Liver (tissue), 9 donors: ENCODE data around the gene STARD3. TPM values are rescaled to one million over a fixed set of nuclear protein-coding genes. Genes with fewer than 3 reads are reported as not detected.

Experiments
- DNase-seq: peaks from one replicate; pipeline ENCODE4 v3.0.0-alpha.2; 2017; ENCODE audit warnings: low spot score
- H3K27ac ChIP-seq, 2 donors: one replicate each; pipeline ENCODE4 v1.7.0; 2013; ENCODE audit warnings: inconsistent platforms in 2 of 2, low read length in 2 of 2, control low read depth in 1 of 2, low read depth in 1 of 2, mild to moderate bottlenecking in 1 of 2
- H3K27me3 ChIP-seq, 4 donors: one replicate each; pipeline versions ENCODE4 v1.6.1 to v1.7.0; 2013; ENCODE audit warnings: low read length in 3 of 4, inconsistent platforms in 1 of 4, mild to moderate bottlenecking in 1 of 4, moderate library complexity in 1 of 4; ENCODE audit not compliant: control insufficient read depth in 4 of 4, insufficient read depth in 4 of 4
- H3K36me3 ChIP-seq, 4 donors: one replicate each; pipeline versions ENCODE4 v1.6.1 to v1.7.0; 2013; ENCODE audit warnings: low read length in 3 of 4, mild to moderate bottlenecking in 3 of 4, low read depth in 1 of 4, moderate library complexity in 1 of 4; ENCODE audit not compliant: control insufficient read depth in 4 of 4, insufficient read depth in 3 of 4
- H3K4me1 ChIP-seq, 4 donors: one replicate each; pipeline versions ENCODE4 v1.6.1 to v1.7.0; 2013; ENCODE audit warnings: low read length in 3 of 4, mild to moderate bottlenecking in 3 of 4, moderate library complexity in 1 of 4; ENCODE audit not compliant: control insufficient read depth in 4 of 4, insufficient read depth in 4 of 4
- H3K4me3 ChIP-seq, 3 donors: one replicate each; pipeline versions ENCODE4 v1.6.1 to v1.7.0; 2013; ENCODE audit warnings: low read length in 3 of 3, control low read depth in 1 of 3, low read depth in 1 of 3, mild to moderate bottlenecking in 1 of 3
- H3K9ac ChIP-seq, 2 donors: one replicate each; pipeline ENCODE4 v1.7.0; 2013; ENCODE audit warnings: low read length in 2 of 2, mild to moderate bottlenecking in 2 of 2, moderate library complexity in 2 of 2, control low read depth in 1 of 2, low read depth in 1 of 2
- H3K9me3 ChIP-seq, 4 donors: one replicate each; pipeline versions ENCODE4 v1.6.1 to v1.7.0; 2013; ENCODE audit warnings: low read length in 3 of 4; ENCODE audit not compliant: control insufficient read depth in 4 of 4
- EGR1 ChIP-seq, 2 donors: IDR thresholded peaks; 2 replicates each; pipeline ENCODE4 v1.6.1; 2016 to 2018; ENCODE audit warnings: antibody characterized with exemption in 2 of 2, low read depth in 2 of 2
- FOXA1 ChIP-seq: IDR thresholded peaks from 2 replicates; pipeline ENCODE4 v1.6.1; 2016; ENCODE audit warnings: antibody characterized with exemption
- FOXA2 ChIP-seq: IDR thresholded peaks from 2 replicates; pipeline ENCODE4 v1.6.1; 2016; ENCODE audit warnings: antibody characterized with exemption
- GABPA ChIP-seq, 2 donors: IDR thresholded peaks in 1 of 2; conservative IDR thresholded peaks in 1 of 2; 2 replicates each; pipeline ENCODE4 v1.6.1; 2016; ENCODE audit warnings: antibody characterized with exemption in 2 of 2, mild to moderate bottlenecking in 1 of 2, moderate library complexity in 1 of 2
- HNF4A ChIP-seq, 2 donors: conservative IDR thresholded peaks; 2 replicates each; pipeline ENCODE4 v1.6.1; 2016; ENCODE audit warnings: antibody characterized with exemption in 2 of 2, mild to moderate bottlenecking in 2 of 2
- HNF4G ChIP-seq: IDR thresholded peaks from 2 replicates; pipeline ENCODE4 v1.6.1; 2016; ENCODE audit warnings: antibody characterized with exemption
- JUND ChIP-seq, 2 donors: IDR thresholded peaks; 2 replicates each; pipeline ENCODE4 v1.6.1; 2016; ENCODE audit warnings: antibody characterized with exemption in 2 of 2
- NR2F2 ChIP-seq: IDR thresholded peaks from 2 replicates; pipeline ENCODE4 v1.6.1; 2016; ENCODE audit warnings: antibody characterized with exemption
- RAD21 ChIP-seq, 2 donors: IDR thresholded peaks; 2 replicates each; pipeline ENCODE4 v1.6.1; 2016; ENCODE audit warnings: antibody characterized with exemption in 2 of 2, mild to moderate bottlenecking in 2 of 2
- RXRA ChIP-seq, 2 donors: IDR thresholded peaks; 2 replicates each; pipeline ENCODE4 v1.6.1; 2017 to 2018; ENCODE audit warnings: antibody characterized with exemption in 2 of 2, mild to moderate bottlenecking in 1 of 2
- SP1 ChIP-seq: IDR thresholded peaks from 2 replicates; pipeline ENCODE4 v1.6.1; 2018; ENCODE audit warnings: antibody characterized with exemption, mild to moderate bottlenecking
- TAF1 ChIP-seq: conservative IDR thresholded peaks from 2 replicates; pipeline ENCODE4 v1.6.1; 2016; ENCODE audit warnings: antibody characterized with exemption, mild to moderate bottlenecking
- YY1 ChIP-seq: IDR thresholded peaks from 2 replicates; pipeline ENCODE4 v1.6.1; 2016; ENCODE audit warnings: antibody characterized with exemption, mild to moderate bottlenecking
- WGBS: extraction: QIAGEN DNeasy Blood & Tissue Kit; methylation state at CpG from one replicate; pipeline ENCODE4 v1.1.7; 2013; 5-methylcytosine and 5-hydroxymethylcytosine counted together
- polyA plus RNA-seq, 2 donors: library from polyadenylated mRNA; stranded (reverse) in 1 of 2; unstranded in 1 of 2; fragments of 200-250 nt in 1 of 2; fragments of >200 nt in 1 of 2; fragmentation: Nextera tagmentation in 1 of 2; extraction: Ambion mirVana in 1 of 2; gene quantifications; one replicate each; pipeline versions ENCODE4 v1.2.1 to v1.2.3, GENCODE V29; 2013 to 2015
- total RNA-seq, 2 donors: library from RNA; depleted of rRNA; stranded (reverse); fragments of >200 nt; gene quantifications; one replicate each; pipeline ENCODE4 v1.2.3, GENCODE V29; 2014
- TF ChIP-seq, protein P1 (sequence below): fragments of 150-350 bp; IDR thresholded peaks from 2 replicates; pipeline ENCODE4 v1.5.1; 2017; ENCODE audit warnings: improper control_type of control experiment, low read depth, low read length; ENCODE audit not compliant: missing input control
- TF ChIP-seq, protein P2 (sequence below): IDR thresholded peaks from 2 replicates; pipeline ENCODE4 v1.6.1; 2016; ENCODE audit warnings: antibody characterized with exemption, mild to moderate bottlenecking
- TF ChIP-seq, protein P3 (sequence below): IDR thresholded peaks from 2 replicates; pipeline ENCODE4 v1.6.1; 2016; ENCODE audit warnings: antibody characterized with exemption
- TF ChIP-seq, protein P4 (sequence below): IDR thresholded peaks from 2 replicates; pipeline ENCODE4 v1.6.1; 2016; ENCODE audit warnings: antibody characterized with exemption
- TF ChIP-seq, protein P5 (sequence below): IDR thresholded peaks from 2 replicates; pipeline ENCODE4 v1.6.1; 2016; ENCODE audit warnings: antibody characterized with exemption
- donor health status: healthy.
- donor health status: healthy.
- donor health status: healthy.
- donor health status: healthy.
- donor health status: healthy.

The STARD3 gene
- total and polyA plus RNA-seq, 4 donors: 15.0 to 34.0 (median 23.2) TPM

DNA sequence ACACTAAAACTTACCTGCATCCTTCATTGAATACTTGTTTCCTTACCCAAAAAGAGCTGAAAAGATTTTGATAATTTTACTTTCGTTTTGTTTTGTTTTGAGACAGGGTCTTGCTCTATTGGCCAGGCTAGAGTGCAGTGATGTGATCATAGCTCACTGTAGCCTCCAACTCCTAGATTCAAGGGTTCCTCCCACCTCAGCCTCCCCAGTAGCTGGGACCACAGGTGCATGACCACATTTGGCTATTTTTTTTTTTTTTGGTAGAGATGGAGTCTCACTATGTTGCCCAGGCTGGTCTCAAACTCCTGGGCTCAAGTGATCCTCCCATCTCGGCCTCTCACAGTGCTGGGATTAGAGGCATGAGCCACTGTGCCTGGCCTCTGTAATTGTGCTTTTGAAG, 18.2 kb downstream of the STARD3 start:
- no peak for TF ChIP-seq GABPA (IDR thresholded peaks at IDR 0.05 in 1 of 2, conservative IDR thresholded peaks at IDR 0.05 in 1 of 2)
- TF ChIP-seq RAD21 (IDR thresholded peaks at IDR 0.05): no peak
- TF ChIP-seq FOXA2: no peak
- TF ChIP-seq, protein P1, sequence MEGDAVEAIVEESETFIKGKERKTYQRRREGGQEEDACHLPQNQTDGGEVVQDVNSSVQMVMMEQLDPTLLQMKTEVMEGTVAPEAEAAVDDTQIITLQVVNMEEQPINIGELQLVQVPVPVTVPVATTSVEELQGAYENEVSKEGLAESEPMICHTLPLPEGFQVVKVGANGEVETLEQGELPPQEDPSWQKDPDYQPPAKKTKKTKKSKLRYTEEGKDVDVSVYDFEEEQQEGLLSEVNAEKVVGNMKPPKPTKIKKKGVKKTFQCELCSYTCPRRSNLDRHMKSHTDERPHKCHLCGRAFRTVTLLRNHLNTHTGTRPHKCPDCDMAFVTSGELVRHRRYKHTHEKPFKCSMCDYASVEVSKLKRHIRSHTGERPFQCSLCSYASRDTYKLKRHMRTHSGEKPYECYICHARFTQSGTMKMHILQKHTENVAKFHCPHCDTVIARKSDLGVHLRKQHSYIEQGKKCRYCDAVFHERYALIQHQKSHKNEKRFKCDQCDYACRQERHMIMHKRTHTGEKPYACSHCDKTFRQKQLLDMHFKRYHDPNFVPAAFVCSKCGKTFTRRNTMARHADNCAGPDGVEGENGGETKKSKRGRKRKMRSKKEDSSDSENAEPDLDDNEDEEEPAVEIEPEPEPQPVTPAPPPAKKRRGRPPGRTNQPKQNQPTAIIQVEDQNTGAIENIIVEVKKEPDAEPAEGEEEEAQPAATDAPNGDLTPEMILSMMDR: no peak
- no peak for TF ChIP-seq SP1
- TF ChIP-seq, protein P2, sequence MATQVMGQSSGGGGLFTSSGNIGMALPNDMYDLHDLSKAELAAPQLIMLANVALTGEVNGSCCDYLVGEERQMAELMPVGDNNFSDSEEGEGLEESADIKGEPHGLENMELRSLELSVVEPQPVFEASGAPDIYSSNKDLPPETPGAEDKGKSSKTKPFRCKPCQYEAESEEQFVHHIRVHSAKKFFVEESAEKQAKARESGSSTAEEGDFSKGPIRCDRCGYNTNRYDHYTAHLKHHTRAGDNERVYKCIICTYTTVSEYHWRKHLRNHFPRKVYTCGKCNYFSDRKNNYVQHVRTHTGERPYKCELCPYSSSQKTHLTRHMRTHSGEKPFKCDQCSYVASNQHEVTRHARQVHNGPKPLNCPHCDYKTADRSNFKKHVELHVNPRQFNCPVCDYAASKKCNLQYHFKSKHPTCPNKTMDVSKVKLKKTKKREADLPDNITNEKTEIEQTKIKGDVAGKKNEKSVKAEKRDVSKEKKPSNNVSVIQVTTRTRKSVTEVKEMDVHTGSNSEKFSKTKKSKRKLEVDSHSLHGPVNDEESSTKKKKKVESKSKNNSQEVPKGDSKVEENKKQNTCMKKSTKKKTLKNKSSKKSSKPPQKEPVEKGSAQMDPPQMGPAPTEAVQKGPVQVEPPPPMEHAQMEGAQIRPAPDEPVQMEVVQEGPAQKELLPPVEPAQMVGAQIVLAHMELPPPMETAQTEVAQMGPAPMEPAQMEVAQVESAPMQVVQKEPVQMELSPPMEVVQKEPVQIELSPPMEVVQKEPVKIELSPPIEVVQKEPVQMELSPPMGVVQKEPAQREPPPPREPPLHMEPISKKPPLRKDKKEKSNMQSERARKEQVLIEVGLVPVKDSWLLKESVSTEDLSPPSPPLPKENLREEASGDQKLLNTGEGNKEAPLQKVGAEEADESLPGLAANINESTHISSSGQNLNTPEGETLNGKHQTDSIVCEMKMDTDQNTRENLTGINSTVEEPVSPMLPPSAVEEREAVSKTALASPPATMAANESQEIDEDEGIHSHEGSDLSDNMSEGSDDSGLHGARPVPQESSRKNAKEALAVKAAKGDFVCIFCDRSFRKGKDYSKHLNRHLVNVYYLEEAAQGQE: no peak
- no peak for TF ChIP-seq FOXA1
- TF ChIP-seq TAF1: no peak
- TF ChIP-seq RXRA (IDR thresholded peaks at IDR 0.05): no peak
- TF ChIP-seq, protein P3, sequence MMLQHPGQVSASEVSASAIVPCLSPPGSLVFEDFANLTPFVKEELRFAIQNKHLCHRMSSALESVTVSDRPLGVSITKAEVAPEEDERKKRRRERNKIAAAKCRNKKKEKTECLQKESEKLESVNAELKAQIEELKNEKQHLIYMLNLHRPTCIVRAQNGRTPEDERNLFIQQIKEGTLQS: no peak
- TF ChIP-seq YY1: no peak
- no peak for TF ChIP-seq HNF4G
- TF ChIP-seq NR2F2: no peak
- TF ChIP-seq, protein P4, sequence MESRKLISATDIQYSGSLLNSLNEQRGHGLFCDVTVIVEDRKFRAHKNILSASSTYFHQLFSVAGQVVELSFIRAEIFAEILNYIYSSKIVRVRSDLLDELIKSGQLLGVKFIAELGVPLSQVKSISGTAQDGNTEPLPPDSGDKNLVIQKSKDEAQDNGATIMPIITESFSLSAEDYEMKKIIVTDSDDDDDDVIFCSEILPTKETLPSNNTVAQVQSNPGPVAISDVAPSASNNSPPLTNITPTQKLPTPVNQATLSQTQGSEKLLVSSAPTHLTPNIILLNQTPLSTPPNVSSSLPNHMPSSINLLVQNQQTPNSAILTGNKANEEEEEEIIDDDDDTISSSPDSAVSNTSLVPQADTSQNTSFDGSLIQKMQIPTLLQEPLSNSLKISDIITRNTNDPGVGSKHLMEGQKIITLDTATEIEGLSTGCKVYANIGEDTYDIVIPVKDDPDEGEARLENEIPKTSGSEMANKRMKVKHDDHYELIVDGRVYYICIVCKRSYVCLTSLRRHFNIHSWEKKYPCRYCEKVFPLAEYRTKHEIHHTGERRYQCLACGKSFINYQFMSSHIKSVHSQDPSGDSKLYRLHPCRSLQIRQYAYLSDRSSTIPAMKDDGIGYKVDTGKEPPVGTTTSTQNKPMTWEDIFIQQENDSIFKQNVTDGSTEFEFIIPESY: no peak
- no peak for TF ChIP-seq JUND (IDR thresholded peaks at IDR 0.05)
- TF ChIP-seq, protein P5, sequence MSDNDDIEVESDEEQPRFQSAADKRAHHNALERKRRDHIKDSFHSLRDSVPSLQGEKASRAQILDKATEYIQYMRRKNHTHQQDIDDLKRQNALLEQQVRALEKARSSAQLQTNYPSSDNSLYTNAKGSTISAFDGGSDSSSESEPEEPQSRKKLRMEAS: no peak
- TF ChIP-seq EGR1 (IDR thresholded peaks at IDR 0.05; ENCODE audit: low read depth in 2 of 2): no peak
- no peak for TF ChIP-seq HNF4A (conservative IDR thresholded peaks at IDR 0.05)
- peaks cover 3 to 6% (median 6%) of the 10 kb centered on the region in 4 donors for H3K4me1 ChIP-seq
- 92% methylated on average over 2 of the region's 2 CpGs for WGBS
- H3K9me3 ChIP-seq: no peaks in the 10 kb centered on the region
- H3K4me3 ChIP-seq: no peak overlapping the region
- H3K36me3 ChIP-seq: peaks cover 0 to 8% (median 4%) of the 10 kb centered on the region in 4 donors
- no peak overlapping the region for H3K9ac ChIP-seq
- H3K27ac ChIP-seq: no peak overlapping the region
- DNase-seq: no peak
- H3K27me3 ChIP-seq: no peaks in the 10 kb centered on the region
